ENCODE results near the gene NIF3L1.

DNA sequence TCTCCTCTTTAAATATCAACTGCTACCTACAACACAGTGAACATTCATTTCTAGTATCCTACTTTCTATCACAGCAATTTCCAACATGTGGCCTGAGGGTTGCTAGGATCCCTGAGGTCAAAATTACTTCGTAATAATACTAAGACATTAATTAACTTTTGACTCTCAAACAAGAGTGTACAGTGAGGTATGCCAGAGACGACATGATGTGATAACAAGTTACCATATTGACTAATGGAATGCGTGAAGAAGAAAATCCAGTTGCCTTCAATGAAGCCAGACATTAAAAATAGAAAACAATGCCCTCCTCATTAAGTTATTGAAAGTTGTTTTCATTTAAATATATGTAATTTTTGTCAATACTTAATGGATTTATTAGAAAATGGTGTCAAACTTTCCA lies 61.2 kb downstream of the NIF3L1 start:
- no peak for TF ChIP-seq CREB1 (IDR thresholded peaks at IDR 0.05; ENCODE audit: low read depth)
- no peak for TF ChIP-seq TEAD4 (IDR thresholded peaks at IDR 0.05)
- TF ChIP-seq ZBTB7A (IDR thresholded peaks at IDR 0.05; ENCODE audit: low read depth), result no peak
- TF ChIP-seq, protein P1, sequence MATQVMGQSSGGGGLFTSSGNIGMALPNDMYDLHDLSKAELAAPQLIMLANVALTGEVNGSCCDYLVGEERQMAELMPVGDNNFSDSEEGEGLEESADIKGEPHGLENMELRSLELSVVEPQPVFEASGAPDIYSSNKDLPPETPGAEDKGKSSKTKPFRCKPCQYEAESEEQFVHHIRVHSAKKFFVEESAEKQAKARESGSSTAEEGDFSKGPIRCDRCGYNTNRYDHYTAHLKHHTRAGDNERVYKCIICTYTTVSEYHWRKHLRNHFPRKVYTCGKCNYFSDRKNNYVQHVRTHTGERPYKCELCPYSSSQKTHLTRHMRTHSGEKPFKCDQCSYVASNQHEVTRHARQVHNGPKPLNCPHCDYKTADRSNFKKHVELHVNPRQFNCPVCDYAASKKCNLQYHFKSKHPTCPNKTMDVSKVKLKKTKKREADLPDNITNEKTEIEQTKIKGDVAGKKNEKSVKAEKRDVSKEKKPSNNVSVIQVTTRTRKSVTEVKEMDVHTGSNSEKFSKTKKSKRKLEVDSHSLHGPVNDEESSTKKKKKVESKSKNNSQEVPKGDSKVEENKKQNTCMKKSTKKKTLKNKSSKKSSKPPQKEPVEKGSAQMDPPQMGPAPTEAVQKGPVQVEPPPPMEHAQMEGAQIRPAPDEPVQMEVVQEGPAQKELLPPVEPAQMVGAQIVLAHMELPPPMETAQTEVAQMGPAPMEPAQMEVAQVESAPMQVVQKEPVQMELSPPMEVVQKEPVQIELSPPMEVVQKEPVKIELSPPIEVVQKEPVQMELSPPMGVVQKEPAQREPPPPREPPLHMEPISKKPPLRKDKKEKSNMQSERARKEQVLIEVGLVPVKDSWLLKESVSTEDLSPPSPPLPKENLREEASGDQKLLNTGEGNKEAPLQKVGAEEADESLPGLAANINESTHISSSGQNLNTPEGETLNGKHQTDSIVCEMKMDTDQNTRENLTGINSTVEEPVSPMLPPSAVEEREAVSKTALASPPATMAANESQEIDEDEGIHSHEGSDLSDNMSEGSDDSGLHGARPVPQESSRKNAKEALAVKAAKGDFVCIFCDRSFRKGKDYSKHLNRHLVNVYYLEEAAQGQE (IDR thresholded peaks at IDR 0.05; ENCODE audit: low read depth), result no peak
- no peak for TF ChIP-seq EP300 (IDR thresholded peaks at IDR 0.05; ENCODE audit: borderline replicate concordance)
- no peak for TF ChIP-seq TCF12 (IDR thresholded peaks at IDR 0.05; ENCODE audit: low read depth)
- TF ChIP-seq, protein P2, sequence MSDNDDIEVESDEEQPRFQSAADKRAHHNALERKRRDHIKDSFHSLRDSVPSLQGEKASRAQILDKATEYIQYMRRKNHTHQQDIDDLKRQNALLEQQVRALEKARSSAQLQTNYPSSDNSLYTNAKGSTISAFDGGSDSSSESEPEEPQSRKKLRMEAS (IDR thresholded peaks at IDR 0.05), result no peak

All from Ishikawa (cell line).